ENCODE measurements around the gene HSBP1.

HSBP1 gene

GRCh38 chr16:83842291-83842690 is 34.5 kb downstream of the HSBP1 start:
- TF ChIP-seq CTCF (conservative IDR thresholded peaks at IDR 0.05; ENCODE audit: low read depth, low read length) = no peak
- no peak overlapping the region for H3K4me3 ChIP-seq (ENCODE audit: low read depth, low read length)
- peak; percentile 26 for DNase-seq (ENCODE audit: low read depth)

- DNase-seq (ENCODE audit: low read depth) = peak; percentile 35
- H3K4me3 ChIP-seq (ENCODE audit: low read depth, low read length) = no peak overlapping the region
- no peak for TF ChIP-seq CTCF (conservative IDR thresholded peaks at IDR 0.05; ENCODE audit: low read depth, low read length)
Measured at GRCh38 chr16:83842756-83843507, 35.2 kb downstream of the HSBP1 start.

- DNase-seq (ENCODE audit: low read depth) = no peak
- TF ChIP-seq CTCF (conservative IDR thresholded peaks at IDR 0.05; ENCODE audit: low read depth, low read length) = no peak
Measured at GRCh38 chr16:83843657-83844056, 35.9 kb downstream of the HSBP1 start.

GRCh38 chr16:83845263-83845662 is 37.5 kb downstream of the HSBP1 start:
- TF ChIP-seq CTCF (conservative IDR thresholded peaks at IDR 0.05; ENCODE audit: low read depth, low read length) = no peak
- no peak for DNase-seq (ENCODE audit: low read depth)
- no peak overlapping the region for H3K4me3 ChIP-seq (ENCODE audit: low read depth, low read length)

More at GRCh38 chr16:83843657-83844056, 35.9 kb downstream of the HSBP1 start:
- no peak overlapping the region for H3K4me3 ChIP-seq (ENCODE audit: low read depth, low read length)

- no peak for DNase-seq (ENCODE audit: low read depth)
- TF ChIP-seq CTCF (conservative IDR thresholded peaks at IDR 0.05; ENCODE audit: low read depth, low read length) = no peak
- no peak overlapping the region for H3K4me3 ChIP-seq (ENCODE audit: low read depth, low read length)
Measured at GRCh38 chr16:83847371-83848225, 39.8 kb downstream of the HSBP1 start.

GRCh38 chr16:83849421-83849820 is 41.6 kb downstream of the HSBP1 start:
- TF ChIP-seq CTCF (conservative IDR thresholded peaks at IDR 0.05; ENCODE audit: low read depth, low read length) = no peak
- peak; percentile 10 for DNase-seq (ENCODE audit: low read depth)
- H3K4me3 ChIP-seq (ENCODE audit: low read depth, low read length) = no peak overlapping the region

Measured in choroid plexus epithelial cell (primary cell).